ENCODE data around the gene JAM2.

- no peak for TF ChIP-seq CTCF (IDR thresholded peaks at IDR 0.05)
- TF ChIP-seq EP300 (IDR thresholded peaks at IDR 0.05) = no peak
- TF ChIP-seq POLR2AphosphoS5 (IDR thresholded peaks at IDR 0.05) = no peak
- no peak for TF ChIP-seq POLR2A (IDR thresholded peaks at IDR 0.05)
These were observed 52.9 kb downstream of the JAM2 start for GRCh38 chr21:25691976-25692375.
